ENCODE results near the gene TRIM15. TPM values are rescaled to one million over a fixed set of nuclear protein-coding genes. Genes with fewer than 3 reads are reported as not detected.

The TRIM15 gene
- total RNA-seq, 6 experiments from 2014 or later: 1.7 to 17.7 (median 5.7) TPM

- intact Hi-C loops (cut with DNase I): no loop called here
- DNase-seq: no peak
- 85% methylated on average over 5 of the region's 12 CpGs for WGBS (ENCODE audit: insufficient coverage, low coverage, low lambda C conversion rate, missing lambda C conversion rate)
- Histone ChIP-seq H3K36me3 (peaks cover 0 to 63% (median 25%) of the 10 kb centered on the region in 4 donors), H3K4me1 (peaks cover 0 to 16% (median 8%) of the 10 kb centered on the region in 4 donors), H3K27me3 (no peaks in the 10 kb centered on the region), H3K27ac (no peak overlapping the region), H3K9me3 (no peaks in the 10 kb centered on the region), H3K4me3 (no peak overlapping the region)
- no peak for ATAC-seq
- TF ChIP-seq POLR2A (IDR thresholded peaks at IDR 0.05): no peak
- TF ChIP-seq, protein P1, sequence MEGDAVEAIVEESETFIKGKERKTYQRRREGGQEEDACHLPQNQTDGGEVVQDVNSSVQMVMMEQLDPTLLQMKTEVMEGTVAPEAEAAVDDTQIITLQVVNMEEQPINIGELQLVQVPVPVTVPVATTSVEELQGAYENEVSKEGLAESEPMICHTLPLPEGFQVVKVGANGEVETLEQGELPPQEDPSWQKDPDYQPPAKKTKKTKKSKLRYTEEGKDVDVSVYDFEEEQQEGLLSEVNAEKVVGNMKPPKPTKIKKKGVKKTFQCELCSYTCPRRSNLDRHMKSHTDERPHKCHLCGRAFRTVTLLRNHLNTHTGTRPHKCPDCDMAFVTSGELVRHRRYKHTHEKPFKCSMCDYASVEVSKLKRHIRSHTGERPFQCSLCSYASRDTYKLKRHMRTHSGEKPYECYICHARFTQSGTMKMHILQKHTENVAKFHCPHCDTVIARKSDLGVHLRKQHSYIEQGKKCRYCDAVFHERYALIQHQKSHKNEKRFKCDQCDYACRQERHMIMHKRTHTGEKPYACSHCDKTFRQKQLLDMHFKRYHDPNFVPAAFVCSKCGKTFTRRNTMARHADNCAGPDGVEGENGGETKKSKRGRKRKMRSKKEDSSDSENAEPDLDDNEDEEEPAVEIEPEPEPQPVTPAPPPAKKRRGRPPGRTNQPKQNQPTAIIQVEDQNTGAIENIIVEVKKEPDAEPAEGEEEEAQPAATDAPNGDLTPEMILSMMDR (IDR thresholded peaks at IDR 0.05): no peak
Measured at GRCh38 chr6:30196376-30196775, 33.0 kb downstream of the TRIM15 start.

- 78% methylated on average over 19 of the region's 34 CpGs for whole genome bisulfite sequencing (ENCODE audit: insufficient coverage, low coverage, low lambda C conversion rate, missing lambda C conversion rate)
- intact Hi-C loops (cut with DNase I): no loop called here
- no peaks in the 10 kb centered on the region for H3K9me3 ChIP-seq
- no peaks in the 10 kb centered on the region for H3K27me3 ChIP-seq
- DNase-seq (no peak), ATAC-seq (no peak)
- peaks cover 0 to 37% (median 18%) of the 10 kb centered on the region in 4 donors for H3K4me1 ChIP-seq
- peaks cover 0 to 52% (median 25%) of the 10 kb centered on the region in 4 donors for H3K36me3 ChIP-seq
- no peak overlapping the region for H3K4me3 ChIP-seq
- no peak for TF ChIP-seq POLR2A (IDR thresholded peaks at IDR 0.05)
- TF ChIP-seq, protein P1 (IDR thresholded peaks at IDR 0.05): no peak
- no peak overlapping the region for H3K27ac ChIP-seq
Measured at GRCh38 chr6:30198166-30199084, 35.1 kb downstream of the TRIM15 start.

- peak overlapping the region; percentile 33 to 86 (median 65) for H3K27ac ChIP-seq
- DNase-seq (peak; percentile 60 to 87 (median 84)), ATAC-seq (peak; percentile 78 to 90 (median 87))
Measured at GRCh38 chr6:30200551-30201281, 37.4 kb downstream of the TRIM15 start.

DNA sequence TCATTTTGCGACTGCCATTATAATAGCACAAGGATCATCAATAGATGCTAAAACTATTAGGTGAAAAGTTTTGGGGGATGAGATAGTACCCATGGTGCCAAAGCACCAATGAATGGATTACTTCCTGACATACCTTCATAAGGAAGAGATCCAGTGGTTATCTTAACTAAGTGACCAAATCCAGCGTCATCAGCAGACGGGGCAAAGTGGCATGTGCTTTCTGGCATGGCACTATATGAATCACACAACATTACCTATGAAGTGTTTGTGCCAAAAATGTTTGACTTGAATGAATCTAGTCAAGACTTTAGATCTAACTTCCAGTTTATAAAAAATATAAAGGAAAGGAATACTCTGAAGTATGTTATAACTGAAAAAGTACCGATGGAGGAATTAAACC lies 39.0 kb downstream of the TRIM15 start:
- Histone ChIP-seq H3K4me3 (no peak overlapping the region), H3K36me3 (peaks cover 0 to 23% (median 9%) of the 10 kb centered on the region in 4 donors), H3K9me3 (no peaks in the 10 kb centered on the region), H3K27me3 (no peaks in the 10 kb centered on the region), H3K27ac (peak overlapping the region in 1 of 3 donors; percentile 86), H3K4me1 (peaks cover 2 to 75% (median 35%) of the 10 kb centered on the region in 4 donors)
- no peak for TF ChIP-seq POLR2A (IDR thresholded peaks at IDR 0.05)
- TF ChIP-seq, protein P1 (IDR thresholded peaks at IDR 0.05): no peak
- intact Hi-C loops (cut with DNase I): no loop called here
- 46% methylated on average over 4 of the region's 4 CpGs for WGBS (ENCODE audit: insufficient coverage, low coverage, low lambda C conversion rate, missing lambda C conversion rate)
- ATAC-seq: peak in 1 of 4 donors; percentile 11
- DNase-seq: no peak

More at GRCh38 chr6:30200551-30201281, 37.4 kb downstream of the TRIM15 start:
- H3K9me3 ChIP-seq: no peaks in the 10 kb centered on the region
- no peaks in the 10 kb centered on the region for H3K27me3 ChIP-seq
- intact Hi-C loops (cut with DNase I): no loop called here
- peaks cover 0 to 60% (median 29%) of the 10 kb centered on the region in 4 donors for H3K4me1 ChIP-seq
- peak overlapping the region in 1 of 3 donors; percentile 0 for H3K4me3 ChIP-seq
- WGBS (ENCODE audit: insufficient coverage, low coverage, low lambda C conversion rate, missing lambda C conversion rate): 14% methylated on average over 6 of the region's 6 CpGs
- H3K36me3 ChIP-seq: peaks cover 0 to 39% (median 18%) of the 10 kb centered on the region in 4 donors
- TF ChIP-seq, protein P1 (IDR thresholded peaks at IDR 0.05): no peak
- TF ChIP-seq POLR2A (IDR thresholded peaks at IDR 0.05): no peak
